ENCODE results near the gene ULK2. TPM values are rescaled to one million over a fixed set of nuclear protein-coding genes. Genes with fewer than 3 reads are reported as not detected.

ULK2 gene
- total RNA-seq, 1 experiment from 2014 or later, result 12.7 TPM

DNA sequence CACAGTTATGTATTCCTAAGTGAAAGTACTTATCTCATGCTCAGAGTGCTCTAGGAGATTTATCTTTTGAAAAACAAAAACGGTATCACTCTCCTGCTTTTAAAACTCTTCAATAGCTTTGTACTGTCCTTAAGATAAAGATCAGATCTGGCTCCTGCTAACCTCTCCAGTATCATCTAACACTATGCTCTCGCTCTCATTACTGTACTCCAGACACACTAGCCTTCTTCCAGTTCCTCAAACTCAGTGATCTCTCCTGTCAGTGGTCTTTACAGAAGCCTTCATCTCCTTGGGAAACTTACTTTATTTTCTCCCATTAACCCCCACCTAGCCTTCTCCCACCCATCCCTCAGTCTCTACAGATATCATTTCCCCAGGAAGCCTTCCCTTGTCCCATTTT, 10.1 kb downstream of the ULK2 start:
- H3K36me3 ChIP-seq (ENCODE audit: control insufficient read depth in 1 of 2, insufficient read depth in 2 of 2, low read length in 2 of 2), result no peaks in the 10 kb centered on the region; a peak in 1 of 4 replicates
- no peaks in the 10 kb centered on the region for H3K9me3 ChIP-seq (ENCODE audit: control insufficient read depth in 1 of 2, insufficient read depth in 1 of 2, low read depth in 1 of 2, low read length in 2 of 2)
- no peak for DNase-seq (ENCODE audit: low read depth, low spot score)
- no peak overlapping the region for H3K27ac ChIP-seq (ENCODE audit: low read depth, low read length)
- intact Hi-C loops (cut with micrococcal nuclease), result no loop called here
- H2AFZ ChIP-seq (ENCODE audit: low read depth, low read length, poor library complexity, severe bottlenecking), result no peak overlapping the region
- H3K79me2 ChIP-seq (ENCODE audit: insufficient read depth, low read length), result no peaks in the 10 kb centered on the region
- H3K9me2 ChIP-seq (ENCODE audit: insufficient read depth), result no peaks in the 10 kb centered on the region
- ATAC-seq, result no peak
- H4K20me1 ChIP-seq (ENCODE audit: insufficient read depth), result no peaks in the 10 kb centered on the region
- no peaks in the 10 kb centered on the region for H3K4me1 ChIP-seq (ENCODE audit: control insufficient read depth in 1 of 2, insufficient read depth in 2 of 2, low read length in 2 of 2)
- ChIA-PET POLR2A (no interaction called here), CTCF (no interaction called here), RAD21 (ENCODE audit: low non-redundant PET in 1 of 2, low total read pairs in 2 of 2, uncharacterized antibody in 2 of 2, unreplicated experiment in 2 of 2) (no interaction called here)
- TF ChIP-seq POLR2AphosphoS5 (IDR thresholded peaks at IDR 0.05; ENCODE audit: low read depth, low read length), result no peak
- no peak for TF ChIP-seq SIN3A (IDR thresholded peaks at IDR 0.05; ENCODE audit: low read depth)
- TF ChIP-seq, protein P1, sequence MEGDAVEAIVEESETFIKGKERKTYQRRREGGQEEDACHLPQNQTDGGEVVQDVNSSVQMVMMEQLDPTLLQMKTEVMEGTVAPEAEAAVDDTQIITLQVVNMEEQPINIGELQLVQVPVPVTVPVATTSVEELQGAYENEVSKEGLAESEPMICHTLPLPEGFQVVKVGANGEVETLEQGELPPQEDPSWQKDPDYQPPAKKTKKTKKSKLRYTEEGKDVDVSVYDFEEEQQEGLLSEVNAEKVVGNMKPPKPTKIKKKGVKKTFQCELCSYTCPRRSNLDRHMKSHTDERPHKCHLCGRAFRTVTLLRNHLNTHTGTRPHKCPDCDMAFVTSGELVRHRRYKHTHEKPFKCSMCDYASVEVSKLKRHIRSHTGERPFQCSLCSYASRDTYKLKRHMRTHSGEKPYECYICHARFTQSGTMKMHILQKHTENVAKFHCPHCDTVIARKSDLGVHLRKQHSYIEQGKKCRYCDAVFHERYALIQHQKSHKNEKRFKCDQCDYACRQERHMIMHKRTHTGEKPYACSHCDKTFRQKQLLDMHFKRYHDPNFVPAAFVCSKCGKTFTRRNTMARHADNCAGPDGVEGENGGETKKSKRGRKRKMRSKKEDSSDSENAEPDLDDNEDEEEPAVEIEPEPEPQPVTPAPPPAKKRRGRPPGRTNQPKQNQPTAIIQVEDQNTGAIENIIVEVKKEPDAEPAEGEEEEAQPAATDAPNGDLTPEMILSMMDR (IDR thresholded peaks at IDR 0.05 in 2 of 3, conservative IDR thresholded peaks at IDR 0.05 in 1 of 3; ENCODE audit: borderline replicate concordance in 1 of 3, insufficient read depth in 1 of 3, low read depth in 2 of 3, low read length in 2 of 3), result no peak
- no peak for TF ChIP-seq EZH2 (IDR thresholded peaks at IDR 0.05)
- TF ChIP-seq ELF1 (IDR thresholded peaks at IDR 0.05; ENCODE audit: borderline replicate concordance, low read depth), result no peak
- TF ChIP-seq YY1 (IDR thresholded peaks at IDR 0.05; ENCODE audit: extremely low read depth, insufficient replicate concordance, low read depth, low read length), result no peak
- TF ChIP-seq RAD21 (IDR thresholded peaks at IDR 0.05; ENCODE audit: low read depth), result no peak
- no peak for TF ChIP-seq CBX3 (IDR thresholded peaks at IDR 0.05; ENCODE audit: low read depth)
- TF ChIP-seq, protein P2, sequence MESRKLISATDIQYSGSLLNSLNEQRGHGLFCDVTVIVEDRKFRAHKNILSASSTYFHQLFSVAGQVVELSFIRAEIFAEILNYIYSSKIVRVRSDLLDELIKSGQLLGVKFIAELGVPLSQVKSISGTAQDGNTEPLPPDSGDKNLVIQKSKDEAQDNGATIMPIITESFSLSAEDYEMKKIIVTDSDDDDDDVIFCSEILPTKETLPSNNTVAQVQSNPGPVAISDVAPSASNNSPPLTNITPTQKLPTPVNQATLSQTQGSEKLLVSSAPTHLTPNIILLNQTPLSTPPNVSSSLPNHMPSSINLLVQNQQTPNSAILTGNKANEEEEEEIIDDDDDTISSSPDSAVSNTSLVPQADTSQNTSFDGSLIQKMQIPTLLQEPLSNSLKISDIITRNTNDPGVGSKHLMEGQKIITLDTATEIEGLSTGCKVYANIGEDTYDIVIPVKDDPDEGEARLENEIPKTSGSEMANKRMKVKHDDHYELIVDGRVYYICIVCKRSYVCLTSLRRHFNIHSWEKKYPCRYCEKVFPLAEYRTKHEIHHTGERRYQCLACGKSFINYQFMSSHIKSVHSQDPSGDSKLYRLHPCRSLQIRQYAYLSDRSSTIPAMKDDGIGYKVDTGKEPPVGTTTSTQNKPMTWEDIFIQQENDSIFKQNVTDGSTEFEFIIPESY (IDR thresholded peaks at IDR 0.05; ENCODE audit: extremely low read depth, insufficient replicate concordance, low read length), result no peak
- H3K4me3 ChIP-seq (replicated peaks in 1 of 2; ENCODE audit: low read depth in 1 of 2, low read length in 2 of 2), result no peak overlapping the region
- no peaks in the 10 kb centered on the region for H3K27me3 ChIP-seq (ENCODE audit: insufficient read depth, low read length)
- H3K9ac ChIP-seq (ENCODE audit: low read length), result no peak overlapping the region
- no TSS peak for BruUV-seq (replicated peaks)
- H3K4me2 ChIP-seq (ENCODE audit: low read length), result no peak overlapping the region
